NCI-H146 (cell line): ENCODE data around the gene ATP2B3.

Experiments used
- DNase-seq: peaks from one replicate; lab custom pipeline; 2025; lab: John Stamatoyannopoulos, UW

The ATP2B3 gene

GRCh38 chrX:153614818-153615217 lies 97.4 kb downstream of the ATP2B3 start:
- no peak for DNase-seq

GRCh38 chrX:153620576-153620975 lies 103.1 kb downstream of the ATP2B3 start:
- DNase-seq, result no peak

DNA sequence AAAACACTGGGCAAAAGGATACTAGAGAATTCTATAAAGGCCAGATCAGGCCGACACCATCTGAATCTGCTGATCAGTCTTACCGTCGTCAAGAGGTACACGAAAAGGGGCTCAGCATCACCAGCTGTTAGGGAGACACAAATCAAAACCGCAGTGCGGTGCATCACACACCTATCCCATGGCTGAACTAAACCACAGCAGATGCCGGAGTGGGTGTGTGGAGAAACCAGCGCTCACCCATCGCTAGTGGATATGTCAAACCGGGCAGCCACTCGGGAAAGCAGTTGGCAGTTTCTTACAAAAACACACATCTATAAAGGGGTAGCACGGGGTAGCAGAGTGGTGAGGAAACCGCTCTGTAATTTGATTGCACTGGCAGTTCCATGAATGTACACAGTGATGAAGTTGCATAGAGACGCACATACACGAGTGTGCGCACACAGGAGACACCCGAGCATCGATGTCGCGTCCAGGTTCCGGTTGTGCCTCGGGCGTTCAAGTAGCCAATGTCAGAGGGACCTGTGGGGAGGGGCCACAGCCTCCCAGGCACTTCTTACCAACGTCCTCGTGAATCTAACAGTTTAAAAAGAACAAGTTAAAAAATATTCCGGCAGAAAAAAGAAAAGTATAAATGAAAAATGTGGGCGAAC lies 104.6 kb downstream of the ATP2B3 start:
- no peak for DNase-seq

GRCh38 chrX:153622661-153623309 lies 105.3 kb downstream of the ATP2B3 start:
- no peak for DNase-seq

- no peak for DNase-seq
Observed at GRCh38 chrX:153623310-153624029, 106.0 kb downstream of the ATP2B3 start.

- no peak for DNase-seq
Observed at GRCh38 chrX:153624196-153625091, 107.0 kb downstream of the ATP2B3 start.

GRCh38 chrX:153625271-153626024 lies 108.0 kb downstream of the ATP2B3 start:
- DNase-seq, result no peak

DNA sequence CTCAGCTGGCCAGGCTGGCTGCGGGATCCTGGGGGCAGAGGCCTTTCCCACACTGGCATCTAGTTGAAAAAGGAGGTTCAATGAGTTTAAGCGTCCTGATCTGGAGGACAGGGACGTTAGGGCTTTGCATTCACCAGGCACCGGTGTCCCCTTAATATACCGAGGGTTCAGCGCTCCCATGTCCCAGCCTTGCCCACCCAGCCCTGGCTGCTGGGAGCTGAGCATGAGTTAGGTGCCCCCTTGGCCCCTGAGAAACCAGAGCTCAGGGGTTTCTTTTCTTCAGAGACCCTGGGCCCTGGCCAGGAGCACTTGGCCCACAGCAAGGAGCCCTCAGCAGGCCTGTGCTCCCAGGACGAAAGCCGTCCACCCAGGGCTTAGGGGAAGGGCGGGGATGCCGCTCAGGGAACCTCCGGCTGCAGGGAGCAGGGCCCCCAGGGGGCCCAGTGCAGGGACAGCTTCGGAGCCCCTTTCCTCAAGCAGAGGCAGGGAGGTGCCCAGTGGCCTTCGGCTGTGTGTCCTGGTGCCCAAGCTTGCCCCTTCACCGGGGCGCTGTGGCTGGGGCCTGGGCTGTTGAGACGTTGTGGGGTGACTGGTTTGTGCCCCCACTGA lies 108.7 kb downstream of the ATP2B3 start:
- DNase-seq, result no peak

DNA sequence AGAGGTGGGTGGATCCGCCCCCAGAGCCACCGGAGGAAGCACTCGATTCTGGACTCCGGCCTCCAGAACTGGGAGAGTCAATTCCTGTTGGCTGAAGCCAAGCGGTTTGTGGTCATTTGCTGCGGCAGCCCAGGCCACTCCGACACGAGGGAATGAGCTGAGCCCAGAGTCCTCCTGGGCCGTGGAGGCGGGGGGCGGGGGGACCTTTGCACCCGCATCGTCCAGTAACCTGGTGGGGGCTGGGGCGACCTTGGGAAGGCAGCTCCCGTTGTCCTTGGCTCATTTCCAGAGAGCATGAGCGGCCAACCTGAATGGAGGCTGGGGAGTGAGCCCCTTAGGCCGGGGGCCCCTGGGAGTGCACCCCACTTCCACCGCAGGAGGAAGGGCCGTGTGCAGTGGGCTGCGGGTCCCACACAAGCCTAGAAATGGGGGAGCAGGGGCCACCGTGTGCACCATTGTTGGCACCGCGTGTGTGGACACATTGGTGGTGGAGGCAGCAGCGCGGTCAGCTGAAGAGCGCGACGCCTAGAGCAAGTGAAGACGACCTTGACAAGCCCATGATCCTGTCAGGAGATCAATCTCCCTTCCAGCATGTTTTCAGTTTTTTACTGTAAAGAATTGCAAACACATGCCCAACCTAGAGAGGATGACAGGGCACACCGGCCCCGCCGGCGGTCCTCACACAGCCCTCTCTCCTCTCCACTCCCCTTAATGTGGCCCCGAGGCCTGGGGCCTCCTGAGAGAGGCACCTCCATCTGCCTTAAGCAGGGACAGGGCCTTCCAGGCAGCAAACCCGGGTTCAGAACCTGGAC lies 109.6 kb downstream of the ATP2B3 start:
- no peak for DNase-seq

DNA sequence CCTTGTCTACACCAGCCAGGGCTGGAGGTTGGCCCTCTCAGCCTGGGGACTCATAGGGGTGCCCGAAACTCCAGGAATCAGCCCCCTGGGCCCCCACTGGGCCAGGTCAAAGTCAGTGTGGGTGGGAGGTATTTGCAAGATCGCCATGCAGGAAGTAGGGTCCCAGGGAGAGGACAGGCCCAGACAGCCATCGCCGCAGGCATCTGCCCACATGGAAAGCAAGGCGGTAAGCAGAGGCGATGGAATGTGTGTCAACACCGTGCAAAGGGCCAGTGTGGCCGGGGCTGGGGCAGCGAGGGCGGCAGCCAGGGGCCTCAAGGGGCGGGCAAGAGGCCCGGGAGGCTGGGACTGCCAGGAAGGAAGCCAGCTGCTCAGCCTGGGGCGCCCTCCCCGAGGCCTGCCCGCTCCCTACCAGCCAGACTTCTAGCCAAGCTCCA lies 110.3 kb downstream of the ATP2B3 start:
- no peak for DNase-seq

DNA sequence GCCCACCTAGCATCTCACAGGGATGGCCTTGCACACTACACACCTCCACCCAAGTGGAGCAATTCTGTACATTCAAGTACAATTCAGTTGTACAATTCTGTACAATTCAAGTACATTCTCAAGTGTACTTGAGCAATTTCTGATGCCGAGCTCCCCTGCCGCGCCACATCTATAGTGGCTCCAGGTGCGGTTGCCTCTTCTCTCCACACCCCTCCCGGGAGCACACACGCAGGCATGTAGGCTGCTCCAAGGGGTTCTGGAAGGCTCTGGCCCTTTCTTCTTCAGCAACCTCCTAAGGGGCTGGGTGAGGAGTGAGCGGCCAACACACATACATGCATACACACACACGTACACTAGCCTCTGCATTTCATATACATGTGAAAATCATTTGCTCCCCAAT lies 110.7 kb downstream of the ATP2B3 start:
- DNase-seq, result no peak

DNA sequence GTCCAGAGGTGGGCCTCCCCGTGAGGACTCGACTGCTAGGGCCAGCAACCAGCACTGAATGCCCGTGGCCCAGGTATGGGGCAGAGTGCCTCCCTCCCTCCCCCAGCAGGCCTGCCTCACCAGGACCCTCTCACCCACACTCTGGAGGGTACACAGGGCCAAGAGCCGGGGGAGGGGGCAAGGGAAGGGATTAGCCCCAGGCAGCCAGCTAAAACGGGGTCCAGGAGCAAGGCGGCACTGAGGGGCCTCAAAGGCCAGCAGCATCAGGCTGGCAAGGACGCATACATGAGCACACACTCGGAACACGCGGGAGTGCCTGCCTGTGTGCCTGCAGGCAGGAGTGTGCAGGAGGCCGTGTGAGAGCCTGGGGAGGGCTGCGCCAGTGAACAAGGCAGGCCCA lies 111.2 kb downstream of the ATP2B3 start:
- no peak for DNase-seq

DNA sequence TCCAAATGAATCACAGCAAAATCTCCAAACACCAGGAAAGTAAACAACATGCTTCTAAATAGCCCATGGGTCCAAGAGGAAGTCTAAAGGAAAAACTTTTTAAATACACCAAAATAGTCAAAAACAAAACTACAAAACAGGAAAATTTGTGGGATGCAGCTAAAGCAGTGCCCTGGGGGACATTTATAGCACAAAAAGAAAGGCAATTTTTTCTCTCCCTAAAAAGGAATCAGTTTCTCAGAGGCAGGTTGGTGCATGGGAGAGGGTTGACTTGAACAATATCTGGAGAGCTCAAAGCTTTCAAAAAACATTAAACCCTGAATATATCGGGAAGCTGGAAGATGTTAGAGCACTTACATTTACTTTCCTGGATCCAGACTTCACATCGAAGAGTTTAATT lies 113.9 kb downstream of the ATP2B3 start:
- DNase-seq, result no peak

GRCh38 chrX:153631907-153632594 lies 114.6 kb downstream of the ATP2B3 start:
- DNase-seq, result no peak
